Lower leg skin (tissue), 4 donors: ENCODE results near the gene MTUS2. TPM values are rescaled to one million over a fixed set of nuclear protein-coding genes. Genes with fewer than 3 reads are reported as not detected.

Experiments
- DNase-seq, 2 donors: peaks; one replicate each; pipeline ENCODE4 v3.0.0-alpha.2; 2019; ENCODE audit warnings: low spot score in 2 of 2
- H3K4me3 ChIP-seq: fragments of 200-600 bp; sonication (generic); 2 replicates; pipeline ENCODE4 v1.5.1; 2017; ENCODE audit warnings: mild to moderate bottlenecking, low read depth; ENCODE audit not compliant: poor library complexity, severe bottlenecking
- CTCF ChIP-seq, 3 donors: fragments of 450-650 bp; IDR thresholded peaks; one replicate each; pipeline ENCODE4 v1.5.1; 2016; ENCODE audit warnings: antibody characterized with exemption in 3 of 3, mild to moderate bottlenecking in 3 of 3, moderate library complexity in 2 of 3
- POLR2A ChIP-seq, 2 donors: fragments of 450-650 bp; IDR thresholded peaks; one replicate each; pipeline ENCODE4 v1.6.1; 2016 to 2017; ENCODE audit warnings: antibody characterized with exemption in 2 of 2, mild to moderate bottlenecking in 1 of 2, moderate library complexity in 1 of 2
- WGBS, 2 donors: methylation state at CpG; one replicate each; pipeline ENCODE4 v1.1.5; 2018; 5-methylcytosine and 5-hydroxymethylcytosine counted together
- intact Hi-C: fragments of 100-400 bp; cut with DNase I; formaldehyde crosslinking; loops from one replicate; pipeline ENCODE4 v1.15.0; 2023; ENCODE audit warnings: low total_unique reads
- total RNA-seq, 4 donors: library from RNA; depleted of rRNA; stranded (reverse); fragments of >200 nt; gene quantifications; one replicate each; pipeline ENCODE4 v1.1.0, GENCODE V29; 2016

Gene MTUS2
- total RNA-seq, 4 donors from 2014 or later: 0.13 to 1.9 TPM; not detected in 2

- intact Hi-C loops: no loop called here
- TF ChIP-seq CTCF (IDR thresholded peaks at IDR 0.05) (no peak), POLR2A (IDR thresholded peaks at IDR 0.05) (no peak)
- no peak for DNase-seq
- H3K4me3 ChIP-seq: no peak overlapping the region
- 32 to 53% methylated on average over 1 of the region's 1 CpG for WGBS, 2 donors
These were observed 336.0 kb downstream of the MTUS2 start for GRCh38 chr13:29156136-29156535.

- no peak for DNase-seq
- no peak for TF ChIP-seq POLR2A (IDR thresholded peaks at IDR 0.05)
- WGBS, 2 donors: 85 to 89% methylated on average over 5 of the region's 5 CpGs
- no peak overlapping the region for H3K4me3 ChIP-seq
- intact Hi-C loops: no loop called here
These were observed 339.7 kb downstream of the MTUS2 start for GRCh38 chr13:29159871-29160270.

GRCh38 chr13:29160862-29161261 is 340.7 kb downstream of the MTUS2 start:
- TF ChIP-seq POLR2A (IDR thresholded peaks at IDR 0.05) (no peak), CTCF (IDR thresholded peaks at IDR 0.05) (no peak)
- no peak overlapping the region for H3K4me3 ChIP-seq
- DNase-seq: no peak
- 65 to 70% methylated on average over 3 of the region's 3 CpGs for WGBS, 2 donors
- intact Hi-C loops: no loop called here

GRCh38 chr13:29161676-29162075 is 341.5 kb downstream of the MTUS2 start:
- WGBS, 2 donors: 63 to 74% methylated on average over 6 of the region's 6 CpGs
- TF ChIP-seq CTCF (IDR thresholded peaks at IDR 0.05) (no peak), POLR2A (IDR thresholded peaks at IDR 0.05) (no peak)
- intact Hi-C loops: no loop called here
- DNase-seq: no peak
- H3K4me3 ChIP-seq: no peak overlapping the region

GRCh38 chr13:29162638-29163235 is 342.6 kb downstream of the MTUS2 start:
- TF ChIP-seq POLR2A (IDR thresholded peaks at IDR 0.05): no peak
- TF ChIP-seq CTCF (IDR thresholded peaks at IDR 0.05): no peak
- DNase-seq: no peak
- no peak overlapping the region for H3K4me3 ChIP-seq
- WGBS, 2 donors: 42 to 57% methylated on average over 6 of the region's 6 CpGs
- intact Hi-C loops: no loop called here

GRCh38 chr13:29164116-29164515 is 344.0 kb downstream of the MTUS2 start:
- WGBS, 2 donors: 90 to 92% methylated on average over 7 of the region's 7 CpGs
- H3K4me3 ChIP-seq: no peak overlapping the region
- DNase-seq: no peak
- TF ChIP-seq CTCF (IDR thresholded peaks at IDR 0.05) (no peak), POLR2A (IDR thresholded peaks at IDR 0.05) (no peak)
- intact Hi-C loops: no loop called here
